Neural progenitor cell (in vitro differentiated cells): ENCODE measurements around the gene CCDC60. TPM values are rescaled to one million over a fixed set of nuclear protein-coding genes. Genes with fewer than 3 reads are reported as not detected.

ENCODE experiments used
- DNase-seq: peaks from one replicate; pipeline ENCODE4 v3.0.0-alpha.2; 2016; ENCODE audit warnings: low spot score
- H2AFZ ChIP-seq: fragments of 200-600 bp; sonication (generic); replicated peaks from 2 replicates; pipeline ENCODE4 v1.6.1; 2016; ENCODE audit warnings: antibody characterized with exemption
- H3F3A ChIP-seq: fragments of 200-600 bp; sonication (generic); 2 replicates; pipeline ENCODE4 v1.6.1; 2016; ENCODE audit warnings: antibody characterized with exemption, low read depth
- H3K27ac ChIP-seq: fragments of 200-600 bp; sonication (generic); 2 replicates; pipeline ENCODE4 v1.5.1; 2016; ENCODE audit warnings: mild to moderate bottlenecking
- H3K27me3 ChIP-seq: fragments of 200-600 bp; sonication (generic); 2 replicates; pipeline ENCODE4 v1.6.1; 2016; ENCODE audit warnings: mild to moderate bottlenecking, moderate library complexity
- H3K36me3 ChIP-seq: fragments of 200-600 bp; sonication (generic); 2 replicates; pipeline ENCODE4 v1.5.1; 2016
- H3K4me1 ChIP-seq: fragments of 200-600 bp; sonication (generic); 2 replicates; pipeline ENCODE4 v1.6.1; 2016; ENCODE audit warnings: mixed run types
- H3K4me2 ChIP-seq: fragments of 200-600 bp; sonication (generic); 2 replicates; pipeline ENCODE4 v1.6.1; 2016
- H3K4me3 ChIP-seq: fragments of 200-600 bp; sonication (generic); 2 replicates; pipeline ENCODE4 v1.5.1; 2016
- H3K79me2 ChIP-seq: fragments of 200-600 bp; sonication (generic); 2 replicates; pipeline ENCODE4 v1.6.1; 2016; ENCODE audit warnings: low read depth
- H3K9ac ChIP-seq: fragments of 200-600 bp; sonication (generic); 2 replicates; pipeline ENCODE4 v1.6.1; 2016
- H3K9me3 ChIP-seq: fragments of 200-600 bp; sonication (generic); 2 replicates; pipeline ENCODE4 v1.5.1; 2016; ENCODE audit warnings: low read depth
- H4K20me1 ChIP-seq: fragments of 200-600 bp; sonication (generic); 2 replicates; pipeline ENCODE4 v1.6.1; 2016; ENCODE audit warnings: low read depth
- H3K27ac Mint-ChIP-seq: 3 replicates; pipeline ENCODE4 v1.8.0; 2021; ENCODE audit warnings: mixed read lengths
- H3K27me3 Mint-ChIP-seq: 2 replicates; pipeline ENCODE4 v1.8.0; 2022; ENCODE audit warnings: low read depth, mild to moderate bottlenecking, inconsistent platforms, moderate library complexity, mixed read lengths; ENCODE audit not compliant: insufficient read depth
- H3K36me3 Mint-ChIP-seq: 3 replicates; pipeline ENCODE4 v1.8.0; 2021; ENCODE audit warnings: mixed read lengths
- H3K4me1 Mint-ChIP-seq: 3 replicates; pipeline ENCODE4 v1.8.0; 2021; ENCODE audit warnings: mixed read lengths
- H3K4me3 Mint-ChIP-seq: 3 replicates; pipeline ENCODE4 v1.8.0; 2021; ENCODE audit warnings: mild to moderate bottlenecking, moderate library complexity, mixed read lengths
- H3K9me3 Mint-ChIP-seq: 3 replicates; pipeline ENCODE4 v1.8.0; 2020; ENCODE audit warnings: mixed read lengths
- EZH2 ChIP-seq: fragments of 200-600 bp; sonication (generic); IDR thresholded peaks from 2 replicates; pipeline ENCODE4 v1.6.1; 2017; ENCODE audit warnings: antibody characterized with exemption, mild to moderate bottlenecking, moderate library complexity
- EZH2phosphoT487 ChIP-seq: fragments of 200-600 bp; sonication (generic); IDR thresholded peaks from 2 replicates; pipeline ENCODE4 v1.6.1; 2017; ENCODE audit warnings: antibody characterized with exemption
- total RNA-seq: library from RNA; depleted of rRNA; stranded (reverse); fragments of >200 nt; gene quantifications from 2 replicates; pipeline ENCODE4 v1.2.3, GENCODE V29; 2015; ENCODE audit warnings: low replicate concordance
- TF ChIP-seq, protein P1 (sequence below): fragments of 200-600 bp; sonication (generic); IDR thresholded peaks from 2 replicates; pipeline ENCODE4 v1.5.1; 2017; ENCODE audit warnings: antibody characterized with exemption, mild to moderate bottlenecking

The CCDC60 gene
- total RNA-seq, 1 donor from 2014 or later: 4.6 TPM

DNA sequence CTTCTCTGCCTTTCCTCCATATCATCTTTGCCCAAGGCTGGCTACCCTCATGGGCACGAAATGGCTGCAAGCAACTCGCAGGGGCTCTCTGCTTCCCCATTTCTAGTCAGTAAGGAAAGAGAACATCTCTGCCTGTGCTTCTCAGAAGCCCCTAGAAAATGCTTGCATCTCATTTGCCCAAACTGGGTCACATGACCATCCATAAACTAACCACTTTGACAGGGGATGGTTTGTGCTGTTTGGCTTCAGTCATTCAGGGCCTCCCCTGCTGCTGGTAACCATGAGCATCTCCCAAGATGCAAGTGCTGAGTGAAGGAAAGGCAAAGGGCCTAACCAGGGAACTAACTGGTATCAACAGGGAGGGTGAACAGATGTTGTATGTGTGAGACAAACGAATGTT lies 91.1 kb downstream of the CCDC60 start:
- H3K4me3 Mint-ChIP-seq: no peak overlapping the region
- no peak overlapping the region for H3K27ac Mint-ChIP-seq
- peaks cover 4% of the 10 kb centered on the region for H3K27me3 Mint-ChIP-seq
- no peak overlapping the region for H3K4me2 ChIP-seq
- H3K4me1 ChIP-seq: no peaks in the 10 kb centered on the region
- no peak overlapping the region for H3K27ac ChIP-seq
- no peaks in the 10 kb centered on the region for H3K27me3 ChIP-seq
- H4K20me1 ChIP-seq: no peaks in the 10 kb centered on the region
- no peaks in the 10 kb centered on the region for H3K79me2 ChIP-seq
- H3K9me3 Mint-ChIP-seq: no peaks in the 10 kb centered on the region
- H2AFZ ChIP-seq: no peak overlapping the region
- no peaks in the 10 kb centered on the region for H3F3A ChIP-seq
- no peak overlapping the region for H3K9ac ChIP-seq
- TF ChIP-seq EZH2 (no peak), EZH2phosphoT487 (no peak)
- TF ChIP-seq, protein P1, sequence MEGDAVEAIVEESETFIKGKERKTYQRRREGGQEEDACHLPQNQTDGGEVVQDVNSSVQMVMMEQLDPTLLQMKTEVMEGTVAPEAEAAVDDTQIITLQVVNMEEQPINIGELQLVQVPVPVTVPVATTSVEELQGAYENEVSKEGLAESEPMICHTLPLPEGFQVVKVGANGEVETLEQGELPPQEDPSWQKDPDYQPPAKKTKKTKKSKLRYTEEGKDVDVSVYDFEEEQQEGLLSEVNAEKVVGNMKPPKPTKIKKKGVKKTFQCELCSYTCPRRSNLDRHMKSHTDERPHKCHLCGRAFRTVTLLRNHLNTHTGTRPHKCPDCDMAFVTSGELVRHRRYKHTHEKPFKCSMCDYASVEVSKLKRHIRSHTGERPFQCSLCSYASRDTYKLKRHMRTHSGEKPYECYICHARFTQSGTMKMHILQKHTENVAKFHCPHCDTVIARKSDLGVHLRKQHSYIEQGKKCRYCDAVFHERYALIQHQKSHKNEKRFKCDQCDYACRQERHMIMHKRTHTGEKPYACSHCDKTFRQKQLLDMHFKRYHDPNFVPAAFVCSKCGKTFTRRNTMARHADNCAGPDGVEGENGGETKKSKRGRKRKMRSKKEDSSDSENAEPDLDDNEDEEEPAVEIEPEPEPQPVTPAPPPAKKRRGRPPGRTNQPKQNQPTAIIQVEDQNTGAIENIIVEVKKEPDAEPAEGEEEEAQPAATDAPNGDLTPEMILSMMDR: no peak
- no peaks in the 10 kb centered on the region for H3K9me3 ChIP-seq
- H3K4me1 Mint-ChIP-seq: no peaks in the 10 kb centered on the region
- no peaks in the 10 kb centered on the region for H3K36me3 ChIP-seq
- DNase-seq: no peak
- no peak overlapping the region for H3K4me3 ChIP-seq
- H3K36me3 Mint-ChIP-seq: no peaks in the 10 kb centered on the region

DNA sequence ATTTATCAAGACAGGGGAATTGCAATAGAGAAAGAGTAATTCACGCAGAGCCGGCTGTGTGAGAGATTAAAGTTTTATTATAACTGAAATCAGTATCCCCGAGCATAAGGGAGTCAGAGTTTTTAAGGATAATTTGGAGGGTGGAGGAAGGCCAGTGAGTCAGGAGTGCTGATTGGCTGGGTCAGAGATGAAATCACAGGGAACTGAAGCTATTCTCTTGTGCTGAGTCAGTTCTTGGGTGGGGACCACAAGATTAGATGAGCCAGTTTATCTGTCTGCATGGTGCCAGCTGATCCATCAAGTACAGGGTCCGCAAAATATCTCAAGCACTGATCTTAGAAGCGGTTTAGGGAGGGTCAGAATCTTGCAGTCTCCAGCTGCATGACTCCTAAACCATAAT lies 96.6 kb downstream of the CCDC60 start:
- DNase-seq: no peak
- Histone ChIP-seq H3F3A (no peaks in the 10 kb centered on the region), H3K4me2 (no peak overlapping the region), H3K4me1 (peaks cover 18% of the 10 kb centered on the region), H3K27me3 (no peaks in the 10 kb centered on the region), H3K36me3 (no peaks in the 10 kb centered on the region), H3K79me2 (no peaks in the 10 kb centered on the region), H3K9me3 (no peaks in the 10 kb centered on the region), H3K27ac (no peak overlapping the region), H3K9ac (no peak overlapping the region), H4K20me1 (no peaks in the 10 kb centered on the region), H3K4me3 (no peak overlapping the region), H2AFZ (no peak overlapping the region)
- Mint-ChIP-seq H3K9me3 (no peaks in the 10 kb centered on the region), H3K27ac (no peak overlapping the region), H3K27me3 (peaks cover 2% of the 10 kb centered on the region), H3K4me3 (no peak overlapping the region), H3K36me3 (no peaks in the 10 kb centered on the region), H3K4me1 (no peaks in the 10 kb centered on the region)
- TF ChIP-seq EZH2phosphoT487 (no peak), EZH2 (no peak)
- TF ChIP-seq, protein P1: no peak

DNA sequence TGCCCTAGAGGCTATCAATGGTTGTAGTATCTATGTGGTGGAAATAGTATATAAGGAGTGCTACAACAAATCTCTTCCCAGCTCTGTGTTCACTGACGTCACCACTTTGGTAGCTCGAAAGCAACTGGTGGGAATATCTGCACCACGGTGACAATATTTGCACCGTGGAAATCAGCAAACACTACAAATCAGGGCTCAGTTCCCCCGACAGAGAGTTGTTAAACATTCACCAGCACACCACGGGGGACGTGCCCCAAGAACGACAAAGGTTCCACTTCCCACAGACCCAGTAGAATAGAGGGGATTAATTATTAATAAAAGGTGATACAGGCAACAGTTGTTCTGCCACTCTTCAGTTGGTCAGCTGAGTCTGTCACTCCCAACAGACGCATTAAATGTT lies 98.4 kb downstream of the CCDC60 start:
- Mint-ChIP-seq H3K9me3 (no peaks in the 10 kb centered on the region), H3K27ac (no peak overlapping the region), H3K4me3 (no peak overlapping the region), H3K27me3 (peaks cover 2% of the 10 kb centered on the region), H3K36me3 (no peaks in the 10 kb centered on the region), H3K4me1 (no peaks in the 10 kb centered on the region)
- Histone ChIP-seq H3K79me2 (no peaks in the 10 kb centered on the region), H4K20me1 (no peaks in the 10 kb centered on the region), H3K27me3 (no peaks in the 10 kb centered on the region), H3K4me1 (peaks cover 18% of the 10 kb centered on the region), H3K27ac (no peak overlapping the region), H3K4me2 (no peak overlapping the region), H3K36me3 (no peaks in the 10 kb centered on the region), H3F3A (no peaks in the 10 kb centered on the region), H3K4me3 (no peak overlapping the region), H2AFZ (no peak overlapping the region), H3K9me3 (no peaks in the 10 kb centered on the region), H3K9ac (no peak overlapping the region)
- TF ChIP-seq EZH2phosphoT487 (no peak), EZH2 (no peak)
- TF ChIP-seq, protein P1: no peak
- no peak for DNase-seq
